Activated CD4-positive, alpha-beta T cell treated with anti-CD3 and anti-CD28 coated beads, Interleukin-2, amount 10 ng/mL, durations not matched to agents 24 days and 14 days (primary cell): ENCODE measurements around the gene PMPCB. TPM values are rescaled to one million over a fixed set of nuclear protein-coding genes. Genes with fewer than 3 reads are reported as not detected.
"Not testable (repeated sequence)": the region's sequence is repeated elsewhere in the genome, so short reads cannot be mapped to it uniquely, and the experiment has no call there.

Source experiments
- DNase-seq: peaks from one replicate; pipeline ENCODE4 v3.0.0; 2022
- H3K27ac Mint-ChIP-seq: one replicate; pipeline ENCODE4 v1.8.0; 2022; ENCODE audit warnings: mild to moderate bottlenecking, mixed read lengths
- H3K27me3 Mint-ChIP-seq: one replicate; pipeline ENCODE4 v1.8.0; 2022; ENCODE audit warnings: mixed read lengths
- H3K36me3 Mint-ChIP-seq: one replicate; pipeline ENCODE4 v1.8.0; 2022; ENCODE audit warnings: low read depth, mild to moderate bottlenecking, mixed read lengths
- H3K4me1 Mint-ChIP-seq: one replicate; pipeline ENCODE4 v1.8.0; 2021; ENCODE audit warnings: mixed read lengths
- H3K4me3 Mint-ChIP-seq: one replicate; pipeline ENCODE4 v1.8.0; 2022; ENCODE audit warnings: mild to moderate bottlenecking, moderate library complexity, mixed read lengths
- H3K9me3 Mint-ChIP-seq: one replicate; pipeline ENCODE4 v1.8.0; 2021; ENCODE audit warnings: mixed read lengths
- intact Hi-C: fragments of 100-400 bp; cut with micrococcal nuclease; formaldehyde crosslinking; loops from one replicate; pipeline ENCODE4 v1.15.1; 2023
- total RNA-seq: library from RNA; stranded (reverse); gene quantifications from 2 replicates; pipeline ENCODE4 v1.2.3, GENCODE V29; 2022

PMPCB gene
- 73.1 and 75.9 TPM in 2 replicates for total RNA-seq

GRCh38 chr7:103296901-103297836, at the start of gene PMPCB:
TSS of gene PMPCB (plus strand) at chr7:103297435. CDS start at chr7:103297460, 25 bp downstream.
- Mint-ChIP-seq H3K9me3 (no peaks in the 10 kb centered on the region), H3K36me3 (peaks cover 30% of the 10 kb centered on the region), H3K27me3 (peaks cover 16% of the 10 kb centered on the region), H3K4me1 (peaks cover 27% of the 10 kb centered on the region), H3K4me3 (peak within 1 kb of the TSS; percentile 99), H3K27ac (peak within 1 kb of the TSS; percentile 95)
- peak; percentile 99 for DNase-seq
- intact Hi-C loops = loop anchor here (1.0 kb wide), 4 partner anchors 17 to 148 kb away; partner anchors contain the start of genes DNAJC2 and NAPEPLD

GRCh38 chr7:103253699-103254506, 43.3 kb upstream of the PMPCB start:
- DNase-seq, intact Hi-C loops, H3K36me3 Mint-ChIP-seq, H3K4me3 Mint-ChIP-seq, H3K9me3 Mint-ChIP-seq, H3K4me1 Mint-ChIP-seq, H3K27ac Mint-ChIP-seq, H3K27me3 Mint-ChIP-seq: not testable (repeated sequence)

- H3K4me3 Mint-ChIP-seq, H3K27ac Mint-ChIP-seq, intact Hi-C loops, H3K36me3 Mint-ChIP-seq, H3K4me1 Mint-ChIP-seq, H3K9me3 Mint-ChIP-seq, H3K27me3 Mint-ChIP-seq, DNase-seq: not testable (repeated sequence)
Measured at GRCh38 chr7:103264054-103264453, 33.2 kb upstream of the PMPCB start.

GRCh38 chr7:103266229-103266628, 31.0 kb upstream of the PMPCB start:
- H3K9me3 Mint-ChIP-seq, H3K27ac Mint-ChIP-seq, DNase-seq, H3K4me3 Mint-ChIP-seq, H3K4me1 Mint-ChIP-seq, intact Hi-C loops, H3K36me3 Mint-ChIP-seq, H3K27me3 Mint-ChIP-seq: not testable (repeated sequence)

- H3K4me3 Mint-ChIP-seq, H3K27me3 Mint-ChIP-seq, H3K9me3 Mint-ChIP-seq, intact Hi-C loops, DNase-seq, H3K4me1 Mint-ChIP-seq, H3K27ac Mint-ChIP-seq, H3K36me3 Mint-ChIP-seq: not testable (repeated sequence)
Measured at GRCh38 chr7:103273374-103273773, 23.9 kb upstream of the PMPCB start.

GRCh38 chr7:103274867-103275266, 22.4 kb upstream of the PMPCB start:
- intact Hi-C loops = loop anchor here (5.0 kb wide), 1 partner anchor 128 kb away; the partner anchor contains the start of gene NAPEPLD
- H3K36me3 Mint-ChIP-seq, H3K9me3 Mint-ChIP-seq, H3K4me1 Mint-ChIP-seq, H3K4me3 Mint-ChIP-seq, H3K27ac Mint-ChIP-seq, DNase-seq, H3K27me3 Mint-ChIP-seq: not testable (repeated sequence)

GRCh38 chr7:103278195-103278594, 19.0 kb upstream of the PMPCB start:
- DNase-seq, H3K27me3 Mint-ChIP-seq, H3K9me3 Mint-ChIP-seq, H3K4me3 Mint-ChIP-seq, H3K27ac Mint-ChIP-seq, H3K36me3 Mint-ChIP-seq: not testable (repeated sequence)
- H3K4me1 Mint-ChIP-seq = peaks cover 15% of the 10 kb centered on the region
- intact Hi-C loops = loop anchor here (5.0 kb wide), 1 partner anchor 131 kb away; the partner anchor contains the start of gene NAPEPLD

GRCh38 chr7:103279636-103279962, 17.6 kb upstream of the PMPCB start:
- not testable (repeated sequence) for DNase-seq, H3K9me3 Mint-ChIP-seq, H3K27me3 Mint-ChIP-seq, H3K36me3 Mint-ChIP-seq
- intact Hi-C loops = loop anchor here (5.0 kb wide), 1 partner anchor 132 kb away; the partner anchor contains the start of gene NAPEPLD
- H3K4me3 Mint-ChIP-seq = peak overlapping the region; percentile 89
- peaks cover 15% of the 10 kb centered on the region for H3K4me1 Mint-ChIP-seq
- peak overlapping the region; percentile 18 for H3K27ac Mint-ChIP-seq

GRCh38 chr7:103279963-103280802, 17.1 kb upstream of the PMPCB start:
- H3K9me3 Mint-ChIP-seq, H3K27me3 Mint-ChIP-seq, H3K36me3 Mint-ChIP-seq: not testable (repeated sequence)
- peak overlapping the region; percentile 89 for H3K4me3 Mint-ChIP-seq
- peak overlapping the region; percentile 95 for H3K27ac Mint-ChIP-seq
- peaks cover 15% of the 10 kb centered on the region for H3K4me1 Mint-ChIP-seq
- intact Hi-C loops = loop anchor here (1.0 to 10.0 kb wide), 3 partner anchors 17 to 205 kb away; partner anchors contain the start of genes ARMC10, FBXL13, NAPEPLD and PMPCB
- peak; percentile 96 for DNase-seq

GRCh38 chr7:103280803-103281155, 16.5 kb upstream of the PMPCB start:
- not testable (repeated sequence) for H3K9me3 Mint-ChIP-seq, H3K36me3 Mint-ChIP-seq, H3K27me3 Mint-ChIP-seq, DNase-seq
- Mint-ChIP-seq H3K4me3 (peak overlapping the region; percentile 89), H3K4me1 (peaks cover 15% of the 10 kb centered on the region), H3K27ac (peak overlapping the region; percentile 95)
- intact Hi-C loops = loop anchor here (1.0 to 10.0 kb wide), 2 partner anchors 17 to 206 kb away; partner anchors contain the start of genes ARMC10, FBXL13 and PMPCB

- H3K27me3 Mint-ChIP-seq = peaks cover 13% of the 10 kb centered on the region
- not testable (repeated sequence) for H3K4me3 Mint-ChIP-seq, H3K9me3 Mint-ChIP-seq, H3K36me3 Mint-ChIP-seq, DNase-seq, H3K27ac Mint-ChIP-seq
- H3K4me1 Mint-ChIP-seq = peaks cover 15% of the 10 kb centered on the region
- intact Hi-C loops = loop anchor here (10.0 kb wide), 1 partner anchor 208 kb away; the partner anchor contains the start of genes ARMC10 and FBXL13
Measured at GRCh38 chr7:103282802-103283427, 14.3 kb upstream of the PMPCB start.

GRCh38 chr7:103292122-103292521, 5.1 kb upstream of the PMPCB start:
- Mint-ChIP-seq H3K4me3 (no peak overlapping the region), H3K36me3 (no peaks in the 10 kb centered on the region), H3K4me1 (peaks cover 6% of the 10 kb centered on the region), H3K9me3 (no peaks in the 10 kb centered on the region), H3K27me3 (peaks cover 32% of the 10 kb centered on the region), H3K27ac (no peak overlapping the region)
- intact Hi-C loops = no loop called here
- no peak for DNase-seq

- no peaks in the 10 kb centered on the region for H3K9me3 Mint-ChIP-seq
- no peak overlapping the region for H3K27ac Mint-ChIP-seq
- intact Hi-C loops = no loop called here
- no peak for DNase-seq
- no peak overlapping the region for H3K4me3 Mint-ChIP-seq
- peaks cover 15% of the 10 kb centered on the region for H3K4me1 Mint-ChIP-seq
- H3K27me3 Mint-ChIP-seq = peaks cover 29% of the 10 kb centered on the region
- H3K36me3 Mint-ChIP-seq = peaks cover 5% of the 10 kb centered on the region
Measured at GRCh38 chr7:103293526-103293925, 3.7 kb upstream of the PMPCB start.
